Anterior cingulate cortex (tissue), 58 donors: ENCODE measurements around the gene KRTAP4-1.
"Not testable (repeated sequence)": the region's sequence is repeated elsewhere in the genome, so short reads cannot be mapped to it uniquely, and the experiment has no call there.

Source experiments
- DNase-seq, 58 donors: peaks; one replicate each; lab custom pipeline; 2025; lab: John Stamatoyannopoulos, UW

KRTAP4-1 gene

DNA sequence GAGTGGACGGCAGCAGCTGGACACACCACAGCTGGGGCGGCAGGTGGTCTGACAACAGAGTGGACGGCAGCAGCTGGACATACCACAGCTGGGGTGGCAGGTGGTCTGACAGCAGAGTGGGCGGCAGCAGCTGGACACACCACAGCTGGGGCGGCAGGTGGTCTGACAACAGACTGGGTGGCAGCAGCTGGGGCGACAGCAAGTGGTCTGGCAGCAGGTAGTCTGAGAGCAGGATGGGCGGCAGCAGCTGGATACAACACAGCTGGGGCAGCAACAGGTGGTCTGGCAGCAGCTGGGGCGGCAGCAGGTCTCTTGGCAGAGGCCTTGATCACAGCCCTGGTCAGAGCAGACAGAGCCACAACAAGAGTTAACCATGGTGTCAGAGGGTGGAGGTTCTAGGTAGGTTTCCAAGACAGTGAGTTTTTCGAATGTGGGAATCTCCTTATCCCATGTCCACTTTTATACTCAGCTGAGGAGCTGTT, at the start of gene KRTAP4-1:
KRTAP4-1 (minus strand) TSS at position 432 of the 482 bp plus-strand sequence; CDS start at position 375, 57 bp downstream.
- DNase-seq = no peak

DNA sequence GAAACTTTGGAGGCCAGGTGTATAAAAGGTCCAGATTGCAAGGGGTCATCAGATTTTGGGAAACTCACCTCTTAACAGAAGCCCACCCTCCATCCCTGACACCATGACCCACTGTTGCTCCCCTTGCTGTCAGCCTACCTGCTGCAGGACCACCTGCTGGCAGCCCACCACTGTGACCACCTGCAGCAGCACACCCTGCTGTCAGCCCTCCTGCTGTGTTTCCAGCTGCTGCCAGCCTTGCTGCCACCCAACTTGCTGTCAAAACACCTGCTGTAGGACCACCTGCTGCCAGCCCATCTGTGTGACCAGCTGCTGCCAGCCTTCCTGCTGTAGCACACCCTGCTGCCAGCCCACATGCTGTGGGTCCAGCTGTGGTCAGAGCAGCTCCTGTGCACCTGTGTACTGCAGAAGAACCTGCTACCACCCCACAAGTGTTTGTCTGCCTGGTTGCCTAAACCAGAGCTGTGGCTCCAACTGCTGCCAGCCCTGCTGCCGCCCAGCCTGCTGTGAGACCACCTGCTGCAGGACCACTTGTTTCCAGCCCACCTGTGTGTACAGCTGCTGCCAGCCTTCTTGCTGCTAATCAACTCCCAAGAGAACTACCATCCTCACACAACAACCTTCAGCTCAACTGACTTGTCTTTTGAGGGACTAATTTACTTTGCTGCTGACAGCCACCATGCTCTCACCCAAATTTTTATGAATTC, 47.8 kb upstream of the KRTAP4-1 start, which contains the start of gene KRTAP9-3:
KRTAP9-3 (plus strand) TSS at position 51 of the 707 bp plus-strand sequence; CDS start at position 104, 53 bp downstream.
- DNase-seq = not testable (repeated sequence)

DNA sequence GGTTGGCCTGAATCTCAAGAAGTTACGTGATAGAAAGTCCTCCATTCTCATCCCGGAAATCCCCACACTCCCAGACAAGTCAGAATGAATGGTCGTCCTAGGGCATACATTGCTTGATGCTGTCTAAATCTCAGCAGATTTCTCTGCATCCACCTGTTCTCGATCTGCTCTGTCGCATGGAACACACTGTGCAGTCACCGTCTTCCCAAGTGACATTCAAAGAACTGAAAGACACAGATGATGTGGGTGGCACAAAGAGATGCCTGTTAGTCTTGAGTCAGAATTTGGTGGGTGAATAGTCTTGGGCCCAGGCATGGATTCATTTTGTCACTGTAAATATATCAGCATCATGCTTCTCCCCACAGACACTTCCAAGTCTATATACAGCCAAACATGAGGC, 47.0 kb upstream of the KRTAP4-1 start:
- no peak for DNase-seq

DNA sequence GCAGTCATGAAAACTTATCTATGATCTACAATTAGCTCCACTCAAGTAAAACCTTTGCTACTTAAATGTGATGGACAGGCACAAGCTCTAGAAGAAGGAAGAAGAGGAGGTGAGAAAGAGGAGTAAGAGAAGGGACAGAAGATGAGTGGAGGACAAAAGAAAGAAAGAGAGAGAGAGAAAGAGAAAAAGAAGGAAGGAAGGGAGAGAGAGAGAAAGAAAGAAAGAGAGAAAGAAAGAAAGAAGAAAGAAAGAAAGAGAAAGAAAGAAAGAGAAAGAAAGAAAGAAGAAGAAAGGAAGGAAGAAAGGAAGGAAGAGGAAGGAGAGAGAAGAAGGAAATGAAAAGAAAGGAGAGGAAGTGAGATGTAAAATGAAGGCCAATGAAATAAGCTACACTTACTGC, 45.4 kb upstream of the KRTAP4-1 start:
- DNase-seq = no peak

DNA sequence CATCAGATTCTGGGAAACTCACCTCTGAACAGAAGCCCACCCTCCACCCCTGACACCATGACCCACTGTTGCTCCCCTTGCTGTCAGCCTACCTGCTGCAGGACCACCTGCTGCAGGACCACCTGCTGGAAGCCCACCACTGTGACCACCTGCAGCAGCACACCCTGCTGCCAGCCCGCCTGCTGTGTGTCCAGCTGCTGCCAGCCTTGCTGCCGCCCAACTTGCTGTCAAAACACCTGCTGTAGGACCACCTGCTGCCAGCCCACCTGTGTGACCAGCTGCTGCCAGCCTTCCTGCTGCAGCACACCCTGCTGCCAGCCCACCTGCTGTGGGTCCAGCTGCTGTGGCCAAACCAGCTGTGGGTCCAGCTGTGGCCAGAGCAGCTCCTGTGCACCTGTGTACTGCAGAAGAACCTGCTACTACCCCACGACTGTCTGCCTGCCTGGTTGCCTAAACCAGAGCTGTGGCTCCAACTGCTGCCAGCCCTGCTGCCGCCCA, 41.9 kb upstream of the KRTAP4-1 start, which contains the start of gene KRTAP9-2:
KRTAP9-2 (plus strand) TSS at position 51 of the 498 bp plus-strand sequence; CDS start at position 58, 7 bp downstream.
- DNase-seq = not testable (repeated sequence)

DNA sequence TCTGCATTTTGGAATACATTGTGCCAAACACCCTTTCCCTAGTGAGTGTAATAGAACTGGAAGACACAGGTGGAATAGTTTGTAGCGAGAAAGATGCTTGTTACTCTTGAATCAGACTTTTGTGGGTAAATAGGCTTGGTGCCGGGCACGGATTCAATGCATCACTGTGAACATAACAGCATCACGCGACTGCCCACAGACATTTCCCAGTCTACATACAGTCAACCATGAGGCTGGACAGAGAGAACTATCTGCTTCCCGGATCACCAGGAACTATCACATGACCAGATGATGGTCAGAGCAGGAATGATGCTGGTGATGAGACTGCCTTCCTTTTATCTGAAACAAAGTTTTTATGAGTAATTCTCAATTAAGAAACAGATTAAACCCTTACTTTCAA, 41.3 kb upstream of the KRTAP4-1 start:
- DNase-seq = no peak

DNA sequence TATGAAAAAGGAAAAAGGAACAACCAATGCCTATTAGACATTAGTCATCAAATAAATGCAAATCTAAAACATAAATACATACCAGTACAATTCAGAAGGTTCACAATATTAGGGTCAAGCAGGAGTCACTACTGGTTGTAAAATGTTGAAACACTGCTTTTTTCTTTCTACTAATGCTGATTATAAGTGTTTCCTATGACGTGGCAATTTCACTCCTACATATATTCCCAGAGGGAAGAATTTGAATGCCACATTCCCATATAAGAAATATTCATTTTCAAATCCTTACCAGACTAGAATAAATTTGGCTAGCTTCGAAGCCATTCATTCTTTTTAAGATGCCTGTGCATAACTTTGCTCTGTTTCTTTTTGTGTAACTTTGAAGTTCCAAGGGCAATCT, 39.1 kb upstream of the KRTAP4-1 start:
- DNase-seq = no peak

DNA sequence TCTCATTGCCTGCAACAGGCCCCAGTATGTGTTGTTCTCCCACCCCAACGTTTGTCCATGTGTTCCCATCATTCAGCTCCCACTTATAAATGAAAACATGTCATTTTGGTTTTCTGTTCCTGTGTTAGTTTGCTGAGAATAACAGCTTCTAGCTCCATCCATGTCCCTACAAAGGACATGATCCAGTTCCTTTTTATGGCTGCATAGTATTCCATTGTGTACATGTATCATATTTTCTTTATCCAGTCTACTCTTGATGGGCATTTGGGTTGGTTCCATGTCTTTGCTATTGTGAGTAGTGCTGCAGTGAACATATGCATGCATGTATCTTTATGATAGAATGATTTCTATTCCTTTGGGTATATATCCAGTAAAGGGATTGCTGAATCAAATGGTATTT, 31.0 kb upstream of the KRTAP4-1 start:
- DNase-seq = no peak

DNA sequence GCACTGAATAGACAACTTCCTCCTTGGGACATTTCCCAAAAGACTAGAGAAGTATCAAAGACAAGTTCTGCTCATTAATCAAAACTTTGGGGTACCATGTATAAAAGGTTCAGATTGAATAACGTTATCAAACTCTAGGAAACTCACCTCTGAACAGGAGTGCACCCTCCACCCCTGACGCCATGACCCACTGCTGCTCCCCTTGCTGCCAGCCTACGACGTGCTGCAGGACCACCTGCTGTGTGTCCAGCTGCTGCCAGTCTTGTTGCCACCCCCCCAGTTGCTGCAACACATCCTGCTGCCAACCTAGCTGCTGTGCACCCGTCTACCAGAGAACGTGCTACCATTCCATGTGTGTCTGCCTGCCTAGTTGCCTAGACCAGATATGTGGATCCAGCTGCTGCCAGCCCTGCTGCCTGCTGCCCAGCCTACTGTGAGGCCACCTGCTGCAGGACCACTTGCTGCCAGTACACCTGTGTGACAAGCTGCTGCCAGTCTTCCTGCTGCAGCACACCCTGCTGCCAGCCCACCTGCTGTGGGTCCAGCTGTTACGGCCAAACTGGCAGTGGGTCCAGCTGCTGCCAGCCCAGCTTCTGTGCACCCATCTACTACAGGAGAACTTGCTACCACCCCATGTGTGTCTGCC, 27.9 kb upstream of the KRTAP4-1 start:
- DNase-seq = no peak

DNA sequence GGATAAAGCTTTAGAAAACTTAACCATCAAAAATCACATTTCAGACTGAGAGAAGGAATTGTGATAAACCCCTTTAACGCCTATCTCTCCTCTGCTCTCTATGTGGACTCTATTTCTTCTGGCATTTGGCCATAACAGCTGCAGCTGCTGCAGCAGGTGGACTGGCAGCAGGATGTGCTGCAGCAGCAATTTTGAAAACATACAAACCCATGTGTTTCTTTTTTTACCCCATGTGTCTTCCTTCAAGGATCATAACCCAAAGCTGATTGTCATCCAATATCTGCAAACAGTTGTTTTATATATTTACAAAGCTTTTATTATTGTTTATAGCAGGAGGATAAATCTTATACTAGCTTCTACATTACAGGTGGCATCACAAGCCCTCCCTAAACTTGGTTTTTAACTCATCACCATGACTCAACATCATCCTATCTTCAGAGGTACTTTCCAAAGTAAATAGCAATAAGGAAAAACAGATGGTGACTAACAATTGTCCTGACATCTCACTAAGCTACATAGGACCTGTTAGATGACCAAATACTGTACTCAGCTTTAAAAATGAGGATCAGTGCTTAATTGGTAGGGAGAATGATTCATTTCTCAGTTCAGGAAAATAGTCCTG, 27.2 kb upstream of the KRTAP4-1 start:
- DNase-seq = no peak

DNA sequence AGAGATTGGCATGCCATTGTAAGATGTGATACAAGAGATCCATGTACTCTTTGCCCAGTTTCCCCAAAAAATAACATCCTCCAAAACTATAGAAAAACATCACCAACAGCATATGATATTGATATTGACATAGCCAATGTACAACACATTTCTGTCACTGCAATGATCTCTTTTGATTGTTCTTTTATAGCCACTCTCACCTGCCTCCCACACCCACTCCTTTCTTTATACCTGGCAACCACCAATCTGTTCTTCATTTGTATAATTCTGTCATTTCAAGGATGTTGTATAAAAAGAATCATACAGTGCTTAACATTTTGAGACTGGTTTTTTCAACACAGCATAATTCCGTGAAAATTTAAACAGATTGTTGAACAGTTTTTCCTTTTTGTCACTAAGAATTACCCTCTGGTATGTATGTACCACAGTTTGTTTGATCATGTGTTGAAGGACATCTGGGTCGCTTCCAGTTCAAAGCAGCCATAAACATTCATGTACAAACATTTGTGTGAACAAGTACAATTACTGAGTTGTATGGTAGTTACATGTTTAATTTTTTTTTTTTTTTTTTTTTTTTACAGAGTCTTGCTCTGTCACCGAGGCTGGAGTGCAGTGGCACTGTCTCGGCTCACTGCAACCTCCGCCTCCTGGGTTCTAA, 14.8 kb upstream of the KRTAP4-1 start:
- no peak for DNase-seq

DNA sequence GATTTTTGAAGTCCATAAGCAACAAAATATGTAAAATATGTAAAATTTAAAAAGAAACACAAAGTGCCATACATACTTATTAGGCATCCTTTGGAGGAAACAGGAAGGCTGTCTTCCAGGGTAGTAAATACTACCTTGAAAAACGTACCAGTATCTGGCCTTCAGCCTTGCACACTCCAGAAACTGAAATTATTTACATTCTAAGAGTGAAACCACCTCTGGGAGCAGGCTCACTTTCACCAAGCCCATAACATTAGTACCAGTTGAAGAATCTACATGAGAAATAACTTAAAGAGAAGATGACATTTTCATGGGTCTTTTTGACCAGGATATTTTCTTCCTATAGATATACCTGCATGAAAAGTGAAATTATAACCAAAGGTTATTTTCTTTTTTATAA, 11.4 kb upstream of the KRTAP4-1 start:
- no peak for DNase-seq

DNA sequence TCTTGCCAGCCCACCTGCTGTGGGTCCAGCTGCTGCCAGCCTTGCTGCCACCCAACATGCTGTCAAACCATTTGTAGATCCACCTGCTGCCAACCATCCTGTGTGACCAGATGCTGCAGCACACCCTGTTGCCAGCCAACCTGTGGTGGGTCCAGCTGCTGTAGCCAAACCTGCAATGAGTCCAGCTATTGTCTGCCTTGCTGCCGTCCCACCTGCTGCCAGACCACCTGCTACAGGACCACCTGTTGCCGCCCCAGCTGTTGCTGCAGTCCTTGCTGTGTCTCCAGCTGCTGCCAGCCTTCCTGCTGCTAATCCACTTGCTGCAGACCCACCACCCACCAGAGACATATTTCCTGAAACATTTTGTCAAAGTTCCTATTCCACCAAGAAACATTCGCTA, 5.6 kb upstream of the KRTAP4-1 start:
- DNase-seq = no peak

DNA sequence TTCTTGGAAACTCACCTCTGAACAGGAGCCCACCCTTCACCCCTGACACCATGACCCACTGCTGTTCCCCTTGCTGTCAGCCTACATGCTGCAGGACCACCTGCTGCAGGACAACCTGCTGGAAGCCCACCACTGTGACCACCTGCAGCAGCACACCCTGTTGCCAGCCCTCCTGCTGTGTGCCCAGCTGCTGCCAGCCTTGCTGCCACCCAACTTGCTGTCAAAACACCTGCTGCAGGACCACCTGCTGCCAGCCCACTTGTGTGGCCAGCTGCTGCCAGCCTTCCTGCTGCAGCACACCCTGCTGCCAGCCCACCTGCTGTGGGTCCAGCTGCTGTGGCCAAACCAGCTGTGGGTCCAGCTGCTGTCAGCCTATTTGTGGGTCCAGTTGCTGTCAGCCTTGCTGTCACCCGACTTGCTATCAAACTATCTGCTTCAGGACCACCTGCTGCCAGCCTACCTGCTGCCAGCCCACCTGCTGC, 5.2 kb upstream of the KRTAP4-1 start, which contains the start of gene KRTAP9-1:
KRTAP9-1 (plus strand) TSS at position 51 of the 482 bp plus-strand sequence; CDS start at position 51, 0 bp downstream.
- not testable (repeated sequence) for DNase-seq

DNA sequence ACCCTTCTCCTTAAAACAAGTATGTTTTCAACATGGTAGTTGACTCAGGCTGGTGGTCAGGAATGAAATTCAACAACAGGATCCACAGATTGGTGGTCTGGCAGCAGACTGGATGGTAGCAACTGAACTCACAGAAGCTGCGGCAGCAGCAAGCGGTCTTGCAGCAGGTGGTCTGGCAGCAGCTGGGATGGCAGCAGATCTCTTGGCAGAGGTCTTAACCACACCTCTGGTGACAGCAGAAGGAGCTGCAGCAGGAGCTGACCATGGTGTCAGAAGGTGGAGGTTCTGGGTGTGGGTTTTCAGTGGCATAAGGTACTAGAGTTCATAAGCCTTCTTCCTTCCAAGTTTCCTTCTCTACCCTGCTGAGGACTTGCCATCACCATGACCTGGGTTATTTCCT, 2.2 kb upstream of the KRTAP4-1 start:
- DNase-seq = no peak

DNA sequence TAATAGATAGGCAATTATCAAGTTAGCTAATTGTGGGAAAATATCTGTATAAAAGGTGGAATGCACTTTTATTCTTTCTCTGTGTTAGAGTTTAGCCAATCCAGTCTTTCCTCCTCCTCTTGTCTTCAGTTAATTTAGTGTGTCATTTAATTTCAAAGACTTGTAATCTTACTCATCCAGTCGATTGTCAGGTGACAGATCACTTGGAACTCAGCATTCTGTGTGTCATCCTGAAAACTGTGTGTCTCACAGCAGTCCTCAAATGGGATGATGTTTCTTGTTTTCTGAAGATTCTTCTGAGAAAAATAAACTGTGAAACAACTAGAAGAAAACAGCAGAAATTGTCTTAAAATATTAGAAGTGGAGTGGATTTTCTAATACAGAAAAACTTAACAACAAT, 290 bp upstream of the KRTAP4-1 start:
- no peak for DNase-seq

DNA sequence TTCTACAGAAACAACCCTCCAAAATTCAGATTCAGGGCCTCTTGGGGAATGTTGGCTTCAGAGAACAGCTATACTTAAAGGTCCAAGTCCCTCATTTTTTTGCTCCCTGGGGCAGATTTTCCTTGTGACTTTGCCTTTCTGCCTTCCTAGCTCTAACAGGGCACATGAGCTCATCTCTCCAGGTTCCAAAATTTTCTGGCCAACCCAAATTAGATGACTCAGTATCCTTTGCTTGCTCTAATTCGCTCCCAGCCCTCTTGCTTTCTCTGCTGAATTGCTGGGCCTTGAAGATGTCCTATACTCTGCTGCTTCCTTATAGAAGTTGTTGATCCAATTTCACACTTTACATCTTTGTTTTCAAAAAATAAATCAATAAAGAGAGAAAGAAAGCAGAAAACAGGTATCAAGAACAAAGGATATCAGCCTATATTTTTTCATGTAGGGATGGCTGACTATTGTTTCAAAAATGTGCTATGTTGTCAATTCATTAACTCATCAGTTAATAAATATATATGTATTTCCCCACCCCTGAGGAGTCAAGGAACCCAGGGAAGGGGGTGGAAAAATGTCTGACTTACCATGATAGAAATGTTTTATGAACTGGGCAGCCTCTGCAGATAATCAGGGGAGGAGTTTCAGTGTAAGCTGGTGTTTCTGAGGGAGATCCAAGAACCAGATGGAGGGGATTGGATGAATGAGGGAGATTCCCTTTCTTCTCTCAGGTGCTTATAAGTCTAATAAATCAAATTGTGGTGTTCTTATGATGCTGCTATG, 5.7 kb downstream of the KRTAP4-1 start:
- DNase-seq = no peak

DNA sequence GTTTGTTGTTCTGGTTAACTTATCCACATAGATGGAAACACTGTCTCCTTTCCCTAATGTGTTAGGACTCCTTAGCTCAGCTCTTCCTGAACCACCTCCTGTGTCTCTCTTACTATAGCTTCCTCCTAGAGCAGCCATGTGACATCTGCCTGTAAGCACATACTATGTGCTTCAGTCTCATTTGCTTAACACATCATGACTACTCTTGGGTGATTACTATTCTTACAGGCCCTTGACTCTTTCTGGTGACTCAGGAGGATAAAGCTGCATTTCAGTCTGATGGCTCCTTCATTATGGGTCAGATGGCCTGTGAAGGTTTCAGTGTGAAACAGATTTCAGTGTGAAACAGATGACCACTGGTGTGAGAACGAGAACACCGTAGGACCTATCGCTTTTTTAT, 6.4 kb downstream of the KRTAP4-1 start:
- DNase-seq = no peak

DNA sequence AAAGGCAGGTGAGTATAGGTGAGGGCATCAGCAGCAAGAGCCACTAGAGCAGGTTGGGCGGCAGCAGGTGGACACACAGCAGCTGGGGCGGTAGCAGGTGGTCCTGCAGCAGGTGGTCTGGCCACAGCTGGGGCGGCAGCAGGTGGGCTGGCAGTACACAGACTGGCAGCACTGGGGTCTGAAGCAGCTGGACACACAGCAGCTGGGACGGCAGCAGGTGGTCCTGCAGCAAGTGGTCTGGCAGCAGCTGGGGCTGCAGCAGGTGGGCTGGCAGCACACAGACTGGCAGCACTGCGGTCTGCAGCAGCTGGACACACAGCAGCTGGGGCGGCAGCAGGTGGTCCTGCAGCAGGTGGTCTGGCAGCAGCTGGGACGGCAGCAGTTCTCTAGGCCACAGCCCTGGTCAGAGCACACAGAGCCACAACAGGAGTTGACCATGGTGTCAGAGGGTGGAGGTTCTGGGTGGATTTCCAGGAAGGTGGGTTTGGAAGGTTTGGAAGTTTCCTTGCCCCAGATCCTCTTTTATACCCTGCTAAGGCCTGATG, 6.9 kb downstream of the KRTAP4-1 start, which contains the start of gene KRTAP4-2:
KRTAP4-2 (minus strand) TSS at position 495 of the 545 bp plus-strand sequence; CDS start at position 438, 57 bp downstream.
- no peak for DNase-seq
